NCI-H2196 treated with DMSO at 0.1 percent for 48 hours (cell line): ENCODE data around the gene CNOT3.
"Not testable (repeated sequence)": the region's sequence is repeated elsewhere in the genome, so short reads cannot be mapped to it uniquely, and the experiment has no call there.

Experiments used
- DNase-seq: peaks from one replicate; lab custom pipeline; 2025; ENCODE audit not compliant: unreplicated experiment; lab: John Stamatoyannopoulos, UW

The CNOT3 gene

GRCh38 chr19:54169149-54169740 is 31.7 kb downstream of the CNOT3 start:
- DNase-seq = no peak

- not testable (repeated sequence) for DNase-seq
Observed at GRCh38 chr19:54171736-54172431, 34.3 kb downstream of the CNOT3 start.

GRCh38 chr19:54172471-54173358 is 35.2 kb downstream of the CNOT3 start, which contains the start of gene TMC4:
Gene TMC4, minus strand, starts transcription at chr19:54173160. Its CDS starts 43 bp downstream, at chr19:54173117.
- peak; percentile 51 for DNase-seq

- DNase-seq = no peak
Observed at GRCh38 chr19:54173359-54173699, 35.8 kb downstream of the CNOT3 start.

GRCh38 chr19:54173951-54174834 is 36.6 kb downstream of the CNOT3 start:
- DNase-seq = no peak

GRCh38 chr19:54178581-54179261 is 41.2 kb downstream of the CNOT3 start:
- no peak for DNase-seq

GRCh38 chr19:54179262-54179852 is 41.8 kb downstream of the CNOT3 start:
- no peak for DNase-seq

GRCh38 chr19:54179921-54180461 is 42.4 kb downstream of the CNOT3 start:
- DNase-seq = peak; percentile 98

GRCh38 chr19:54180691-54181091 is 43.1 kb downstream of the CNOT3 start:
- no peak for DNase-seq

- DNase-seq = not testable (repeated sequence)
Observed at GRCh38 chr19:54181894-54182293, 44.3 kb downstream of the CNOT3 start.

GRCh38 chr19:54183431-54183830 is 45.9 kb downstream of the CNOT3 start:
- DNase-seq = no peak

- DNase-seq = no peak
Observed at GRCh38 chr19:54186351-54186750, 48.8 kb downstream of the CNOT3 start.

GRCh38 chr19:54186934-54187381 is 49.4 kb downstream of the CNOT3 start:
- no peak for DNase-seq

- no peak for DNase-seq
Observed at GRCh38 chr19:54188215-54188871, 50.8 kb downstream of the CNOT3 start.

- peak; percentile 63 for DNase-seq
Observed at GRCh38 chr19:54189145-54189734, 51.7 kb downstream of the CNOT3 start, which contains the start of gene MBOAT7. Gene MBOAT7, minus strand, starts transcription at chr19:54189580. Its CDS starts 1,072 bp downstream, at chr19:54188508.

- DNase-seq = peak; percentile 99
Observed at GRCh38 chr19:54189735-54190502, 52.4 kb downstream of the CNOT3 start.

- peak; percentile 99 for DNase-seq
Observed at GRCh38 chr19:54190503-54191010, 53.0 kb downstream of the CNOT3 start.
